Activated naive CD4-positive, alpha-beta T cell treated with anti-CD3 and anti-CD28 coated beads, Interleukin-2, amount 10 ng/mL, durations not matched to agents 7 days and 5 days (primary cell): ENCODE measurements around the gene CABP4.
"Not testable (repeated sequence)": the region's sequence is repeated elsewhere in the genome, so short reads cannot be mapped to it uniquely, and the experiment has no call there.

ENCODE experiments used
- CTCF ChIA-PET: fragments of 350-600 bp; sonication (Branson Sonifier 250); formaldehyde crosslinking; loops from one replicate; lab custom pipeline; 2021; ENCODE audit warnings: antibody characterized with exemption; lab: Charles Lee
- DNase-seq: peaks from one replicate; pipeline ENCODE4 v3.0.0-alpha.2; 2020
- H3K27ac Mint-ChIP-seq: one replicate; pipeline ENCODE4 v1.8.0; 2021; ENCODE audit warnings: mild to moderate bottlenecking, moderate library complexity, mixed read lengths
- H3K27me3 Mint-ChIP-seq: one replicate; pipeline ENCODE4 v1.8.0; 2021; ENCODE audit warnings: mild to moderate bottlenecking, mixed read lengths
- H3K36me3 Mint-ChIP-seq: one replicate; pipeline ENCODE4 v1.8.0; 2021; ENCODE audit warnings: mixed read lengths
- H3K4me1 Mint-ChIP-seq: one replicate; pipeline ENCODE4 v1.8.0; 2021; ENCODE audit warnings: mixed read lengths
- H3K4me3 Mint-ChIP-seq: one replicate; pipeline ENCODE4 v1.8.0; 2021; ENCODE audit warnings: mild to moderate bottlenecking, moderate library complexity, mixed read lengths
- H3K9me3 Mint-ChIP-seq: one replicate; pipeline ENCODE4 v1.8.0; 2021; ENCODE audit warnings: mixed read lengths

The CABP4 gene

GRCh38 chr11:67423891-67424613 is 31.1 kb upstream of the CABP4 start:
- Mint-ChIP-seq H3K36me3 (peaks cover 2% of the 10 kb centered on the region), H3K9me3 (no peaks in the 10 kb centered on the region), H3K4me1 (peaks cover 60% of the 10 kb centered on the region), H3K4me3 (no peak overlapping the region), H3K27me3 (peaks cover 18% of the 10 kb centered on the region), H3K27ac (no peak overlapping the region)
- DNase-seq = no peak
- CTCF ChIA-PET = no interaction called here

- CTCF ChIA-PET, DNase-seq, H3K9me3 Mint-ChIP-seq, H3K27me3 Mint-ChIP-seq: not testable (repeated sequence)
- Mint-ChIP-seq H3K4me1 (peaks cover 62% of the 10 kb centered on the region), H3K4me3 (peak overlapping the region; percentile 98), H3K27ac (peak overlapping the region; percentile 95), H3K36me3 (peaks cover 10% of the 10 kb centered on the region)
Observed at GRCh38 chr11:67427364-67427859, 27.7 kb upstream of the CABP4 start.

GRCh38 chr11:67428052-67429001 is 26.8 kb upstream of the CABP4 start, which contains the start of gene RPS6KB2:
Gene RPS6KB2 (plus strand): TSS chr11:67428494. CDS start chr11:67428546, 52 bp downstream.
- DNase-seq = peak; percentile 100
- H3K27me3 Mint-ChIP-seq = peaks cover 6% of the 10 kb centered on the region

GRCh38 chr11:67429038-67429668 is 26.0 kb upstream of the CABP4 start:
- peaks cover 6% of the 10 kb centered on the region for H3K27me3 Mint-ChIP-seq
- peak overlapping the region; percentile 98 for H3K4me3 Mint-ChIP-seq
- peak overlapping the region; percentile 95 for H3K27ac Mint-ChIP-seq
- CTCF ChIA-PET = interaction anchor here (0.9 to 1.3 kb wide), 2 partner anchors 8 to 9 kb away, joined by 4 to 5 read pairs; partner anchors contain the start of gene PTPRCAP
- H3K36me3 Mint-ChIP-seq = peaks cover 14% of the 10 kb centered on the region
- H3K9me3 Mint-ChIP-seq = no peaks in the 10 kb centered on the region
- H3K4me1 Mint-ChIP-seq = peaks cover 70% of the 10 kb centered on the region
- no peak for DNase-seq

More at GRCh38 chr11:67428052-67429001, 26.8 kb upstream of the CABP4 start, which contains the start of gene RPS6KB2:
- H3K36me3 Mint-ChIP-seq = peaks cover 13% of the 10 kb centered on the region
- peak within 1 kb of the TSS; percentile 95 for H3K27ac Mint-ChIP-seq
- H3K4me1 Mint-ChIP-seq = peaks cover 64% of the 10 kb centered on the region
- CTCF ChIA-PET = interaction anchor here (0.9 to 1.3 kb wide), 2 partner anchors 9 to 10 kb away, joined by 4 to 5 read pairs; partner anchors contain the start of gene PTPRCAP
- H3K4me3 Mint-ChIP-seq = peak within 1 kb of the TSS; percentile 98
- no peaks in the 10 kb centered on the region for H3K9me3 Mint-ChIP-seq

GRCh38 chr11:67429722-67430121 is 25.4 kb upstream of the CABP4 start:
- Mint-ChIP-seq H3K4me1 (peaks cover 72% of the 10 kb centered on the region), H3K27ac (peak overlapping the region; percentile 95), H3K4me3 (peak overlapping the region; percentile 98), H3K27me3 (peaks cover 6% of the 10 kb centered on the region), H3K9me3 (no peaks in the 10 kb centered on the region), H3K36me3 (peaks cover 16% of the 10 kb centered on the region)
- DNase-seq = no peak
- CTCF ChIA-PET = no interaction called here

GRCh38 chr11:67431346-67432249 is 23.6 kb upstream of the CABP4 start:
- Mint-ChIP-seq H3K4me1 (peaks cover 71% of the 10 kb centered on the region), H3K4me3 (peak overlapping the region; percentile 14)
- no peak for DNase-seq

GRCh38 chr11:67432655-67433349 is 22.4 kb upstream of the CABP4 start:
- no peaks in the 10 kb centered on the region for H3K9me3 Mint-ChIP-seq
- CTCF ChIA-PET = interaction anchor here (1.7 kb wide), 1 partner anchor 31 kb away, joined by 5 read pairs; the partner anchor contains the start of gene PPP1CA
- DNase-seq = no peak
- no peak overlapping the region for H3K4me3 Mint-ChIP-seq
- H3K36me3 Mint-ChIP-seq = peaks cover 37% of the 10 kb centered on the region
- peaks cover 10% of the 10 kb centered on the region for H3K27me3 Mint-ChIP-seq
- peak overlapping the region; percentile 76 for H3K27ac Mint-ChIP-seq
- peaks cover 61% of the 10 kb centered on the region for H3K4me1 Mint-ChIP-seq

More at GRCh38 chr11:67431346-67432249, 23.6 kb upstream of the CABP4 start:
- Mint-ChIP-seq H3K27me3 (peaks cover 6% of the 10 kb centered on the region), H3K27ac (peak overlapping the region; percentile 75), H3K36me3 (peaks cover 28% of the 10 kb centered on the region), H3K9me3 (no peaks in the 10 kb centered on the region)
- CTCF ChIA-PET = interaction anchor here (1.7 kb wide), 1 partner anchor 30 kb away, joined by 5 read pairs; the partner anchor contains the start of gene PPP1CA

- Mint-ChIP-seq H3K27ac (peak overlapping the region; percentile 76), H3K4me1 (peaks cover 57% of the 10 kb centered on the region), H3K36me3 (peaks cover 42% of the 10 kb centered on the region), H3K9me3 (no peaks in the 10 kb centered on the region), H3K4me3 (peak overlapping the region; percentile 37), H3K27me3 (peaks cover 4% of the 10 kb centered on the region)
- DNase-seq = no peak
- CTCF ChIA-PET = interaction anchor here (1.7 kb wide), 1 partner anchor 32 kb away, joined by 5 read pairs; the partner anchor contains the start of gene PPP1CA
Observed at GRCh38 chr11:67433536-67434394, 21.4 kb upstream of the CABP4 start.

GRCh38 chr11:67434395-67434881 is 20.7 kb upstream of the CABP4 start:
- Mint-ChIP-seq H3K27ac (peak overlapping the region; percentile 75), H3K4me1 (peaks cover 58% of the 10 kb centered on the region), H3K36me3 (peaks cover 46% of the 10 kb centered on the region), H3K27me3 (peaks cover 4% of the 10 kb centered on the region), H3K9me3 (no peaks in the 10 kb centered on the region), H3K4me3 (peak overlapping the region; percentile 37)
- no peak for DNase-seq
- CTCF ChIA-PET = no interaction called here

- Mint-ChIP-seq H3K9me3 (no peaks in the 10 kb centered on the region), H3K27ac (peak overlapping the region; percentile 84), H3K27me3 (peaks cover 4% of the 10 kb centered on the region), H3K4me3 (peak overlapping the region; percentile 100), H3K4me1 (peaks cover 58% of the 10 kb centered on the region), H3K36me3 (peaks cover 52% of the 10 kb centered on the region)
- CTCF ChIA-PET = no interaction called here
- DNase-seq = no peak
Observed at GRCh38 chr11:67435031-67435726, 20.0 kb upstream of the CABP4 start.
